ENCODE results near the gene SLC25A47. TPM values are rescaled to one million over a fixed set of nuclear protein-coding genes. Genes with fewer than 3 reads are reported as not detected.

Gene SLC25A47
- total and polyA plus RNA-seq, 4 donors: 0.02 to 0.12 (median 0.06) TPM; not detected in 1

- H3K4me3 ChIP-seq: no peak overlapping the region
- no peak for TF ChIP-seq CTCF (IDR thresholded peaks at IDR 0.05; ENCODE audit: control extremely low read depth, extremely low read depth)
- 84 to 88% methylated on average over 9 of the region's 9 CpGs for WGBS, 2 donors
- H3K27ac ChIP-seq (ENCODE audit: low read depth in 1 of 2, low read length in 1 of 2): no peak overlapping the region
- no peak overlapping the region for H3K9ac ChIP-seq (ENCODE audit: insufficient read depth in 1 of 2, low read length in 2 of 2)
- no peaks in the 10 kb centered on the region for H3K27me3 ChIP-seq (ENCODE audit: control insufficient read depth in 3 of 3, insufficient read depth in 3 of 3, low read length in 2 of 3)
- no peaks in the 10 kb centered on the region for H3K9me3 ChIP-seq (ENCODE audit: control insufficient read depth in 4 of 4, insufficient read depth in 3 of 4, low read length in 3 of 4)
- H3K36me3 ChIP-seq (ENCODE audit: control insufficient read depth in 4 of 4, insufficient read depth in 4 of 4, low read length in 4 of 4): no peaks in the 10 kb centered on the region
- ATAC-seq (ENCODE audit: insufficient read depth, low FRiP score) (no peak), DNase-seq (no peak)
- no peaks in the 10 kb centered on the region for H3K4me1 ChIP-seq (ENCODE audit: control insufficient read depth in 5 of 5, insufficient read depth in 5 of 5, low read length in 5 of 5)
Measured at GRCh38 chr14:100321473-100322137, 1.5 kb upstream of the SLC25A47 start.

- Histone ChIP-seq H3K4me3 (no peak overlapping the region), H3K9me3 (ENCODE audit: control insufficient read depth in 4 of 4, insufficient read depth in 3 of 4, low read length in 3 of 4) (no peaks in the 10 kb centered on the region), H3K27ac (ENCODE audit: low read depth in 1 of 2, low read length in 1 of 2) (no peak overlapping the region), H3K36me3 (ENCODE audit: control insufficient read depth in 4 of 4, insufficient read depth in 4 of 4, low read length in 4 of 4) (no peaks in the 10 kb centered on the region), H3K27me3 (ENCODE audit: control insufficient read depth in 3 of 3, insufficient read depth in 3 of 3, low read length in 2 of 3) (no peaks in the 10 kb centered on the region), H3K4me1 (ENCODE audit: control insufficient read depth in 5 of 5, insufficient read depth in 5 of 5, low read length in 5 of 5) (no peaks in the 10 kb centered on the region), H3K9ac (ENCODE audit: insufficient read depth in 1 of 2, low read length in 2 of 2) (no peak overlapping the region)
- TF ChIP-seq CTCF (IDR thresholded peaks at IDR 0.05; ENCODE audit: control extremely low read depth, extremely low read depth): no peak
- WGBS, 2 donors: 92 to 94% methylated on average over 15 of the region's 15 CpGs
- ATAC-seq (ENCODE audit: insufficient read depth, low FRiP score) (no peak), DNase-seq (no peak)
Measured at GRCh38 chr14:100322138-100322957, 791 bp upstream of the SLC25A47 start.

DNA sequence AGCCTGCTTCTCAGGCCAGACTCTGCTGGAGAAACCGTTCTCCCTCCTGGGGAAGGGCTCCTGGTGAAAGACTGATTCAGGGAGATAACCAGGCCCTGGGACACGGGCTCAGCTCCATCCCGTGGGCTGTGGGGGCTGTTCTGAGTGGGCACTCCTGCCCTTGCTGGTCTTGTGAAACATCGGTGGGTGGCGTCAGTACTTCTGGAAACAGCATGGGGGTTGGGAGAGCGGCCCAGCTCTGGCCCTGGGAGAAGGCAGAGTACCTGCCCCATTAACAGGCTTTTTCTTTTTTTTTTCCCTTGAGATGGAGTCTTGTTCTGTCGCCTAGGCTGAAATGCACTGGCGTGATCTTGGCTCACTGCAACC lies 786 bp downstream of the SLC25A47 start:
- no peaks in the 10 kb centered on the region for H3K36me3 ChIP-seq (ENCODE audit: control insufficient read depth in 4 of 4, insufficient read depth in 4 of 4, low read length in 4 of 4)
- H3K4me3 ChIP-seq: no peak overlapping the region
- H3K27me3 ChIP-seq (ENCODE audit: control insufficient read depth in 3 of 3, insufficient read depth in 3 of 3, low read length in 2 of 3): no peaks in the 10 kb centered on the region
- no peak for ATAC-seq (ENCODE audit: insufficient read depth, low FRiP score)
- H3K27ac ChIP-seq (ENCODE audit: low read depth in 1 of 2, low read length in 1 of 2): no peak overlapping the region
- no peak for TF ChIP-seq CTCF (IDR thresholded peaks at IDR 0.05; ENCODE audit: control extremely low read depth, extremely low read depth)
- no peak overlapping the region for H3K9ac ChIP-seq (ENCODE audit: insufficient read depth in 1 of 2, low read length in 2 of 2)
- no peaks in the 10 kb centered on the region for H3K4me1 ChIP-seq (ENCODE audit: control insufficient read depth in 5 of 5, insufficient read depth in 5 of 5, low read length in 5 of 5)
- no peaks in the 10 kb centered on the region for H3K9me3 ChIP-seq (ENCODE audit: control insufficient read depth in 4 of 4, insufficient read depth in 3 of 4, low read length in 3 of 4)
- 86 to 87% methylated on average over 8 of the region's 8 CpGs for WGBS, 2 donors
- DNase-seq: no peak
